ENCODE results near the gene LRP1B.

LRP1B gene

GRCh38 chr2:140246058-140246457, 1884.8 kb downstream of the LRP1B start:
- no peaks in the 10 kb centered on the region for H3K9me2 ChIP-seq (replicated peaks; ENCODE audit: control insufficient read depth, low read length)
- no peak overlapping the region for H3K27ac ChIP-seq (ENCODE audit: low read depth, low read length)
- no peak overlapping the region for H3K4me2 ChIP-seq (ENCODE audit: low read length)
- H3F3A ChIP-seq (ENCODE audit: control insufficient read depth, insufficient read depth), result no peaks in the 10 kb centered on the region
- H3K4me1 ChIP-seq (ENCODE audit: control insufficient read depth, low read length), result no peaks in the 10 kb centered on the region
- no peak overlapping the region for H3K4me3 ChIP-seq (ENCODE audit: low read length)
- H3K27me3 ChIP-seq (ENCODE audit: control insufficient read depth, low read length), result no peaks in the 10 kb centered on the region
- H3K79me2 ChIP-seq (ENCODE audit: control insufficient read depth, low read length), result no peaks in the 10 kb centered on the region
- no peaks in the 10 kb centered on the region for H4K20me1 ChIP-seq (ENCODE audit: control insufficient read depth, insufficient read depth, low read depth, low read length)
- TF ChIP-seq CTCF (IDR thresholded peaks at IDR 0.05; ENCODE audit: low read depth, low read length, poor library complexity, severe bottlenecking), result no peak
- no peak for TF ChIP-seq EZH2phosphoT487 (IDR thresholded peaks at IDR 0.05; ENCODE audit: borderline replicate concordance, low read length)
- H3K9me3 ChIP-seq (ENCODE audit: control insufficient read depth, insufficient read depth, low read length), result no peaks in the 10 kb centered on the region
- H3K36me3 ChIP-seq (ENCODE audit: control insufficient read depth, low read length), result no peaks in the 10 kb centered on the region

GRCh38 chr2:140242889-140243288, 1887.9 kb downstream of the LRP1B start:
- no peak overlapping the region for H3K4me2 ChIP-seq (ENCODE audit: low read length)

GRCh38 chr2:140234116-140234515, 1896.7 kb downstream of the LRP1B start:
- Histone ChIP-seq H3K79me2 (ENCODE audit: control insufficient read depth, low read length) (no peaks in the 10 kb centered on the region), H4K20me1 (ENCODE audit: control insufficient read depth, insufficient read depth, low read depth, low read length) (no peaks in the 10 kb centered on the region), H3K4me1 (ENCODE audit: control insufficient read depth, low read length) (no peaks in the 10 kb centered on the region), H3K4me3 (ENCODE audit: low read length) (no peak overlapping the region), H3K36me3 (ENCODE audit: control insufficient read depth, low read length) (no peaks in the 10 kb centered on the region), H3K9me3 (ENCODE audit: control insufficient read depth, insufficient read depth, low read length) (no peaks in the 10 kb centered on the region), H3K27me3 (ENCODE audit: control insufficient read depth, low read length) (no peaks in the 10 kb centered on the region), H3K27ac (ENCODE audit: low read depth, low read length) (no peak overlapping the region), H3K9me2 (replicated peaks; ENCODE audit: control insufficient read depth, low read length) (no peaks in the 10 kb centered on the region), H3F3A (ENCODE audit: control insufficient read depth, insufficient read depth) (no peaks in the 10 kb centered on the region), H3K4me2 (ENCODE audit: low read length) (no peak overlapping the region)
- TF ChIP-seq EZH2phosphoT487 (IDR thresholded peaks at IDR 0.05; ENCODE audit: borderline replicate concordance, low read length) (no peak), CTCF (IDR thresholded peaks at IDR 0.05; ENCODE audit: low read depth, low read length, poor library complexity, severe bottlenecking) (no peak)

More at GRCh38 chr2:140242889-140243288, 1887.9 kb downstream of the LRP1B start:
- TF ChIP-seq CTCF (IDR thresholded peaks at IDR 0.05; ENCODE audit: low read depth, low read length, poor library complexity, severe bottlenecking) (no peak), EZH2phosphoT487 (IDR thresholded peaks at IDR 0.05; ENCODE audit: borderline replicate concordance, low read length) (no peak)
- H3K4me1 ChIP-seq (ENCODE audit: control insufficient read depth, low read length), result no peaks in the 10 kb centered on the region
- H3K27ac ChIP-seq (ENCODE audit: low read depth, low read length), result no peak overlapping the region
- H3K4me3 ChIP-seq (ENCODE audit: low read length), result no peak overlapping the region
- no peaks in the 10 kb centered on the region for H3K79me2 ChIP-seq (ENCODE audit: control insufficient read depth, low read length)
- H3F3A ChIP-seq (ENCODE audit: control insufficient read depth, insufficient read depth), result no peaks in the 10 kb centered on the region
- no peaks in the 10 kb centered on the region for H3K9me3 ChIP-seq (ENCODE audit: control insufficient read depth, insufficient read depth, low read length)
- H3K9me2 ChIP-seq (replicated peaks; ENCODE audit: control insufficient read depth, low read length), result no peaks in the 10 kb centered on the region
- no peaks in the 10 kb centered on the region for H3K27me3 ChIP-seq (ENCODE audit: control insufficient read depth, low read length)
- H3K36me3 ChIP-seq (ENCODE audit: control insufficient read depth, low read length), result no peaks in the 10 kb centered on the region
- H4K20me1 ChIP-seq (ENCODE audit: control insufficient read depth, insufficient read depth, low read depth, low read length), result no peaks in the 10 kb centered on the region

GRCh38 chr2:140210963-140211362, 1919.9 kb downstream of the LRP1B start:
- H3K9me3 ChIP-seq (ENCODE audit: control insufficient read depth, insufficient read depth, low read length), result no peaks in the 10 kb centered on the region
- H3K27me3 ChIP-seq (ENCODE audit: control insufficient read depth, low read length), result no peaks in the 10 kb centered on the region
- no peaks in the 10 kb centered on the region for H3K9me2 ChIP-seq (replicated peaks; ENCODE audit: control insufficient read depth, low read length)
- H3K79me2 ChIP-seq (ENCODE audit: control insufficient read depth, low read length), result no peaks in the 10 kb centered on the region
- no peak overlapping the region for H3K4me2 ChIP-seq (ENCODE audit: low read length)
- TF ChIP-seq CTCF (IDR thresholded peaks at IDR 0.05; ENCODE audit: low read depth, low read length, poor library complexity, severe bottlenecking), result no peak
- no peaks in the 10 kb centered on the region for H4K20me1 ChIP-seq (ENCODE audit: control insufficient read depth, insufficient read depth, low read depth, low read length)
- no peaks in the 10 kb centered on the region for H3F3A ChIP-seq (ENCODE audit: control insufficient read depth, insufficient read depth)
- no peak overlapping the region for H3K27ac ChIP-seq (ENCODE audit: low read depth, low read length)
- no peaks in the 10 kb centered on the region for H3K4me1 ChIP-seq (ENCODE audit: control insufficient read depth, low read length)
- no peaks in the 10 kb centered on the region for H3K36me3 ChIP-seq (ENCODE audit: control insufficient read depth, low read length)
- H3K4me3 ChIP-seq (ENCODE audit: low read length), result no peak overlapping the region
